ENCODE results near the gene FSTL1.
A peak's percentile ranks its signal among the peaks of the same experiment; 100 is the strongest.

The FSTL1 gene

GRCh38 chr3:120438216-120438615, 12.6 kb downstream of the FSTL1 start:
- no peak for DNase-seq

GRCh38 chr3:120437559-120437958, 13.2 kb downstream of the FSTL1 start:
- no peak for DNase-seq

GRCh38 chr3:120436523-120437050, 14.2 kb downstream of the FSTL1 start:
- no peak for DNase-seq

GRCh38 chr3:120435621-120436020, 15.2 kb downstream of the FSTL1 start:
- DNase-seq, result no peak

GRCh38 chr3:120433662-120434331, 17.0 kb downstream of the FSTL1 start:
- DNase-seq, result no peak

GRCh38 chr3:120432150-120432860, 18.5 kb downstream of the FSTL1 start:
- DNase-seq, result no peak

GRCh38 chr3:120429921-120430361, 20.9 kb downstream of the FSTL1 start:
- no peak for DNase-seq

GRCh38 chr3:120428924-120429323, 21.9 kb downstream of the FSTL1 start:
- no peak for DNase-seq

GRCh38 chr3:120427201-120427600, 23.6 kb downstream of the FSTL1 start:
- no peak for DNase-seq

- DNase-seq, result no peak
Observed at GRCh38 chr3:120425572-120426250, 25.1 kb downstream of the FSTL1 start.

GRCh38 chr3:120424976-120425570, 25.7 kb downstream of the FSTL1 start:
- DNase-seq, result no peak

- DNase-seq, result no peak
Observed at GRCh38 chr3:120424506-120424905, 26.3 kb downstream of the FSTL1 start.

- DNase-seq, result no peak
Observed at GRCh38 chr3:120423432-120423831, 27.4 kb downstream of the FSTL1 start.

GRCh38 chr3:120421926-120422325, 28.9 kb downstream of the FSTL1 start:
- no peak for DNase-seq

GRCh38 chr3:120420928-120421551, 29.8 kb downstream of the FSTL1 start:
- DNase-seq, result no peak

- DNase-seq, result no peak
Observed at GRCh38 chr3:120420360-120420759, 30.4 kb downstream of the FSTL1 start.

GRCh38 chr3:120419797-120420196, 31.0 kb downstream of the FSTL1 start:
- DNase-seq, result no peak

GRCh38 chr3:120418866-120419490, 31.8 kb downstream of the FSTL1 start:
- DNase-seq, result peak; percentile 47

- no peak for DNase-seq
Observed at GRCh38 chr3:120418446-120418845, 32.3 kb downstream of the FSTL1 start.

GRCh38 chr3:120417272-120417911, 33.4 kb downstream of the FSTL1 start:
- peak; percentile 94 for DNase-seq

- no peak for DNase-seq
Observed at GRCh38 chr3:120416868-120417267, 33.9 kb downstream of the FSTL1 start.

- no peak for DNase-seq
Observed at GRCh38 chr3:120415756-120416155, 35.0 kb downstream of the FSTL1 start.

Data from NCI-H1092 (cell line).